ENCODE data around the gene GYPA. TPM values are rescaled to one million over a fixed set of nuclear protein-coding genes. Genes with fewer than 3 reads are reported as not detected.
A peak's percentile ranks its signal among the peaks of the same experiment; 100 is the strongest.
"Not testable (repeated sequence)": the region's sequence is repeated elsewhere in the genome, so short reads cannot be mapped to it uniquely, and the experiment has no call there.

GYPA gene
- total RNA-seq, 4 donors from 2014 or later = not detected

DNA sequence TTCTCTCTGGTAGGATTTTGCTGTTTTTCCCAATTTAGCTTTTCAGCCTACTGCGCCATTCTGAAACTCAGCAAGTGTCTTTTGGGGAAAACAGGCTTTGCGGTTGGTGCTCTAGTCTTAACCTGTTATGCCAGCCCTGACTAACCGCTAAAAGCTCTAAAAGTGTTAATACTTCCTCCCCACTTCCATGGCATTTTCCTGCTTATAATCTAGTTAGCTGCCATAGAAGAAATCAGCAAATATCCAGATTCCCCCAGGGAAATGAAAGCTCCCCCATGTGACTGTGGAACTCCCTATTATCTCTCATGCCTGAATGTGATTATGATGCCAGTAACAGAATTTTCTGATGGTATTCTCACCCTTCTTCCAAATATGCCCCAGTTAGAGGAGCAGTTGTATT lies 28.7 kb upstream of the GYPA start:
- no peaks in the 10 kb centered on the region for H3K4me1 ChIP-seq
- H3K4me3 ChIP-seq = no peak overlapping the region
- H3K9me3 ChIP-seq = no peaks in the 10 kb centered on the region
- WGBS = 71% methylated on average over 3 of the region's 3 CpGs
- no peaks in the 10 kb centered on the region for H3K36me3 ChIP-seq
- DNase-seq (ENCODE audit: low spot score in 2 of 2) = no peak
- H3K27me3 ChIP-seq = no peaks in the 10 kb centered on the region
- no peak overlapping the region for H3K27ac ChIP-seq
- TF ChIP-seq, protein P1, sequence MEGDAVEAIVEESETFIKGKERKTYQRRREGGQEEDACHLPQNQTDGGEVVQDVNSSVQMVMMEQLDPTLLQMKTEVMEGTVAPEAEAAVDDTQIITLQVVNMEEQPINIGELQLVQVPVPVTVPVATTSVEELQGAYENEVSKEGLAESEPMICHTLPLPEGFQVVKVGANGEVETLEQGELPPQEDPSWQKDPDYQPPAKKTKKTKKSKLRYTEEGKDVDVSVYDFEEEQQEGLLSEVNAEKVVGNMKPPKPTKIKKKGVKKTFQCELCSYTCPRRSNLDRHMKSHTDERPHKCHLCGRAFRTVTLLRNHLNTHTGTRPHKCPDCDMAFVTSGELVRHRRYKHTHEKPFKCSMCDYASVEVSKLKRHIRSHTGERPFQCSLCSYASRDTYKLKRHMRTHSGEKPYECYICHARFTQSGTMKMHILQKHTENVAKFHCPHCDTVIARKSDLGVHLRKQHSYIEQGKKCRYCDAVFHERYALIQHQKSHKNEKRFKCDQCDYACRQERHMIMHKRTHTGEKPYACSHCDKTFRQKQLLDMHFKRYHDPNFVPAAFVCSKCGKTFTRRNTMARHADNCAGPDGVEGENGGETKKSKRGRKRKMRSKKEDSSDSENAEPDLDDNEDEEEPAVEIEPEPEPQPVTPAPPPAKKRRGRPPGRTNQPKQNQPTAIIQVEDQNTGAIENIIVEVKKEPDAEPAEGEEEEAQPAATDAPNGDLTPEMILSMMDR (IDR thresholded peaks at IDR 0.05) = no peak
- TF ChIP-seq POLR2AphosphoS5 (IDR thresholded peaks at IDR 0.05) (no peak), EP300 (IDR thresholded peaks at IDR 0.05) (no peak)

DNA sequence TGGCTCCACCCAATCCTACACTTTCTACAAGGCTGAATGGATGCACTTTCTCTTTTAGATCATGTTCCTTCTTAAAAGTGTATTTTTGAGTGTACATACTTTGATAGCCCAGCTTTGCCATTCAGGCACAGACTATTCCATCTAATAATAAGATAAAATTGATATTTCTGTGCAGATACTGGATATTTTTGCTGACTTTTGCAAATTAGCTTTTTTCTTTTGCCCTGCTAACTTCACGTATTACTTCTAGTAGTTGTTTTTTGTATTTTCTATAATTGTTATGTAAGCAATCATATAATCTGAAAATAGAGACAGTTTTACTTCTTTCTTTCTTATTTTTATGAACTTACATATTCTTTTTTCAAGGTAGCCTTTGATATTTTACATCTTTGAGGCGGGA lies 13.5 kb upstream of the GYPA start:
- no peak overlapping the region for H3K27ac ChIP-seq
- no peak for DNase-seq (ENCODE audit: low spot score in 2 of 2)
- TF ChIP-seq POLR2A (IDR thresholded peaks at IDR 0.05) (no peak), POLR2AphosphoS5 (IDR thresholded peaks at IDR 0.05) (no peak), EP300 (IDR thresholded peaks at IDR 0.05) (no peak)
- TF ChIP-seq, protein P1 (IDR thresholded peaks at IDR 0.05) = no peak
- H3K27me3 ChIP-seq = no peaks in the 10 kb centered on the region
- 89% methylated on average over 2 of the region's 2 CpGs for WGBS
- H3K9me3 ChIP-seq = peaks cover 3% of the 10 kb centered on the region
- H3K4me1 ChIP-seq = no peaks in the 10 kb centered on the region
- no peaks in the 10 kb centered on the region for H3K36me3 ChIP-seq
- H3K4me3 ChIP-seq = no peak overlapping the region

DNA sequence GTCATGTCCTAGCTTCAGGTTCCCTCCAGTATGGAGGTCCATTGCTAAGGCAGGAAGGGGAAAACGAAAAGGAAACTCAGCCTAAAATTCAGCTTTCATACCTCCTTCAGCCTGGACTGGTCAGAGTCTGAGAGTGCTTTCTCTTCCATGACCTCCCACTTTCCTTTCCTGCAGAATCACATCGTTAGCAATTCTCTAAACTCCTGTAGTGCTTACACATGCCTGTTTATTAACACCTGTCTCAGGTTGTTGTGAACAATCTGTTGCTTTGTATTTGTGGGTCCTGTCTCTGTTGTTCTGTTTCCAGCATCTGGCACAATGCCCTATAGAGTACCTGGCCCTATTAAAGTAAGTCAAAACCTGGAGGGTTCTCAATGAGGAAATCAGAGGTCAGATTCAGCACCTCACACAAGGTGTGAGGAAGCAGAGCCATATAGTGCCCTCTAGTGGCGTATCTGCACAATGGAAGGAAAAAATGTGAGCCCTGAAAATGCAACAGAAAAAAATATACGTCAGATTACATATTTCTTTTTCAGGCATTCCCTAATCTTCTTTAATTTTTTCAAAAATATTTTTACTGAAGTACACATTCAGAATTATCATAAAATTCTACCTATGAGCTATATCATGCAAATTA lies 2.3 kb upstream of the GYPA start:
- 35% methylated on average over 4 of the region's 4 CpGs for WGBS

DNA sequence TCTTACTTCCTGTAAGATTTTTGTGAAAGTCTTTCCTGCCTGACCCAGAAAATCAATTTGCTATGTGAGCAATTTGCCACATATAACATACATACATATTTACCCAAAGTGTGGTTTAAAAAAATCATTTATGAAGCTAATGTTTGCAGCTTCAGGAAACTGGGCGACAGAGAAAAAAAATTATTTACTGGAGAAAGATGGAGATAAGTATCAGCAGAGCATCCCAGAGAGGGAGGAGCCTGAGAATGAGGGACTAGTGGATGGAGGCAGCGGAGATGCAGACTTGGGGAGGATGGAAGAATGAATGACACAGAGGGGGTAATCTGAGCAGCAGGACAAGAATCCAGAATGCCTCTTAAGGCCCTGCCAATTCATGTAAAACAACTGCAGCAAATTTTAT lies 975 bp upstream of the GYPA start:
- TF ChIP-seq POLR2A (IDR thresholded peaks at IDR 0.05) (no peak), EP300 (IDR thresholded peaks at IDR 0.05) (no peak), POLR2AphosphoS5 (IDR thresholded peaks at IDR 0.05) (no peak)
- TF ChIP-seq, protein P1 (IDR thresholded peaks at IDR 0.05) = no peak
- Histone ChIP-seq H3K27me3 (no peaks in the 10 kb centered on the region), H3K4me3 (no peak overlapping the region), H3K4me1 (no peaks in the 10 kb centered on the region), H3K9me3 (no peaks in the 10 kb centered on the region), H3K36me3 (no peaks in the 10 kb centered on the region), H3K27ac (no peak overlapping the region)
- 63% methylated on average over 2 of the region's 2 CpGs for WGBS
- DNase-seq (ENCODE audit: low spot score in 2 of 2) = no peak

More for the DNA sequence above, 2.3 kb upstream of the GYPA start:
- not testable (repeated sequence) for H3K27me3 ChIP-seq; H3K36me3 ChIP-seq; H3K4me1 ChIP-seq; H3K27ac ChIP-seq; H3K9me3 ChIP-seq; DNase-seq (ENCODE audit: low spot score in 2 of 2); H3K4me3 ChIP-seq
- TF ChIP-seq, protein P1 (IDR thresholded peaks at IDR 0.05) = peak in 1 of 2 donors; percentile 48

DNA sequence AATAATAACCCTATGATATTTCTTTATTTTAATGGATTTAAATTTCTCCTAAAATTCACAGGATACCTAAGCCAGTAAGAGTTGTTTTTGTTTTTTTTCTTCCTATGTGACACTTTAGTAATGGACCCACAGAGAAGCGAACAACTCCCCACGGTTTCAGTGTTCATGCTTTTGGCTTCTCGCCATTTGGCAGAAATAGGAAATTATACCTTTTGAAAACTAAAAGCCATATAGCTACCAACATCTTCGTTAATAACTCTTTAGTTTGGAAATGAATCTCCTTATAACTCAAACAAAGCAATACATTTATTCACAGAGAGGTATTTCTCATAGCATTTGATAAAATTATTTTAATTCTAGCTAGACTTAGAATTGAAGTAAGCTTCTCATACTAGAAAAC lies 527 bp downstream of the GYPA start:
- H3K27me3 ChIP-seq; H3K9me3 ChIP-seq; H3K4me3 ChIP-seq; H3K27ac ChIP-seq; DNase-seq (ENCODE audit: low spot score in 2 of 2); H3K36me3 ChIP-seq; H3K4me1 ChIP-seq: not testable (repeated sequence)
- 72% methylated on average over 4 of the region's 4 CpGs for WGBS

DNA sequence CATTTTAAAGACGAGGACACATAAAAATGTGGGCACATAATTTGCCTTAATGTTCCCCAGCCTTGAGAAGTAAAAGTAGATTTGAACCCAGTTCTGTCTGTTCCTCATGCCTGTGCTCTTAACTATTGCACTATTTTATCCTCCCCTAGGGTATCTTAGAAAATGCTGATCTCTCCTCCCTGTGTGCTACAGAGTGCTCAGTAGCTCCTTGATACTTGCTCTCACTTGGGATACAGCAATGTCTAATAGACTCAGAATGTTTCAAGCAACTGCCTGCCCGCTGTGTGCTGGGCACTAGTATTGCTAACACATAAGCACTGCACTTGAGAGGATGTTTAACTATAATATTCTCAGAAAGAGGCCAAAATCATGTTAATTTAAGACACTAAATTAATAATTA lies 971 bp downstream of the GYPA start:
- H3K27me3 ChIP-seq; H3K4me3 ChIP-seq; H3K27ac ChIP-seq; H3K9me3 ChIP-seq; H3K4me1 ChIP-seq; H3K36me3 ChIP-seq; DNase-seq (ENCODE audit: low spot score in 2 of 2): not testable (repeated sequence)
- 93% methylated on average over 2 of the region's 2 CpGs for WGBS

DNA sequence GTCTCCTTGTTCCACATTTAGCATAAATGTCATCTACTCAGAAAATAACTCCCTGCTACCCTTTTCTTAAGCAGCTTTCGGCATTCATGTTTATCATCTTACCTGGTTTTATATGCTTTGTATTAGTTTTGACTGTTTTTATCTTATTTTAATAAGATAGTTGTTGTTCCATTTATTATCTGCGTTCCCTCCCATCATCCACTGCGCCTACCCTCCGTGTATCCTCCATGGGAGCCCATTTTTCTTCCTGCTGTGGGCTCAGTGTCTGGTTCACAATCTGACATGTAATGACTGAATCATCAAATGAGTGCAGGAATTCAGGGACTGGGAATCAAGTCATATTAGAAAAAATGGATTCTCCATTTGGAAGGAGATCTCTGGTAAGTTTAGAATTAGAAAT lies 2.3 kb downstream of the GYPA start:
- not testable (repeated sequence) for H3K36me3 ChIP-seq; H3K4me3 ChIP-seq; H3K4me1 ChIP-seq; H3K27me3 ChIP-seq; DNase-seq (ENCODE audit: low spot score in 2 of 2); H3K9me3 ChIP-seq; H3K27ac ChIP-seq
- WGBS = 89% methylated on average over 4 of the region's 4 CpGs

DNA sequence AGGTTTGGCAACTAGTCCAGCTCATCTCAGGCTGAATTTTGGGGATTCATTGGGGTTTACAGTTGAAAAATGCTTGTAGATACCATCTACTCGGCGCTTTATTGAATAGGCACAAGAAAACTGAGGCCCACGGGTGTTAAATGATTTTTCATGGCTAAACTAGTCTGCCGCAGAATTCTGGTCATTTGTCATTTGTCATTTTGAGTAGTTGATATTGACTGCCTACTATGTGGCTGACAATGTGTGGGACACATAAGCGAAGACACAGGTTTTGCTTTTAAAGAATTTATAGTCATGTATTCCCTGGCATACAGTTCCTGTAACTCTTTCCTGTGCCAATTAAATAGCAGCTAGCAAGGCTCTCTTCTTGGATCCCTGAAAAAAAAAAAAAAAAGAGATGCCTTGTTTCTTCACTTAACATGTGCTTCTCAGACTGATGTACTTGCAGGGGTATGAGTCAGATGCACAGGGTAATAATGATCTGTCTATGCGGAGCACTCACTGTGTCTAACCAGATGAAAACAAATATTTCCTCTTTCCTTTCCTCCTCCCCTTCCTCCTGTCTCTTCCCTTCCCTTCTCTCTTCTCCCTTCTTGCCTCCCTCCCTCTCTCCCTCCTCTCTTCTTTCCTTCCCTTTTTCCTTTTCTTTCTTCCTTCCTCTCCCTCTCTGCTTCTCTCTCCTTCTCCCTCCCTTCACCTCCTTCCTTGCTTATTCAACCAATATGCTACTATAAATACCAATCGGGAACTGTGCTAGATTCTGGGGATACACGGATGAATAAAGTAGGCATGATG lies 3.2 kb downstream of the GYPA start:
- not testable (repeated sequence) for H3K4me1 ChIP-seq; H3K36me3 ChIP-seq; H3K27me3 ChIP-seq; H3K9me3 ChIP-seq; H3K27ac ChIP-seq; H3K4me3 ChIP-seq; DNase-seq (ENCODE audit: low spot score in 2 of 2)
- WGBS = 77% methylated on average over 8 of the region's 8 CpGs

DNA sequence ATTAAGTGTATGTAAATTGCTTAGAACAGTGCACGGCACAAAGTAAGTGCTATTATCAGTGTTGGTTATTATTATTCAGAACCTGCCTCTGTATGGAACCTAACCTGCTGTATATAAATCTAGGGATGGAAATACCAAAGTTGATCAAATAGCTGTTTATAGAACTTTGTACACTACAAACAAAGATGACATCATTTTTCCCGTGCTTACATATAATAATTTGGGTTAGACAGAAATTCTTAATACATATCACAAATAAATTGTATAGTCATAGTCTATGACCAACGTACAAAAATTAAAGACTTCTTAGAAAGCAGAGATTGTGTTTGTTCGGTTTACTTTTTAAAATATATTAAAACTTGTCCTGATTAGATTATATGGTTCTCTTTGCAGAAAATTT lies 4.3 kb downstream of the GYPA start:
- 91% methylated on average over 4 of the region's 4 CpGs for WGBS
- not testable (repeated sequence) for H3K4me3 ChIP-seq; H3K27me3 ChIP-seq; H3K9me3 ChIP-seq; H3K36me3 ChIP-seq; DNase-seq (ENCODE audit: low spot score in 2 of 2); H3K27ac ChIP-seq; H3K4me1 ChIP-seq
